ENCODE results near the gene GABRD.

Gene GABRD

DNA sequence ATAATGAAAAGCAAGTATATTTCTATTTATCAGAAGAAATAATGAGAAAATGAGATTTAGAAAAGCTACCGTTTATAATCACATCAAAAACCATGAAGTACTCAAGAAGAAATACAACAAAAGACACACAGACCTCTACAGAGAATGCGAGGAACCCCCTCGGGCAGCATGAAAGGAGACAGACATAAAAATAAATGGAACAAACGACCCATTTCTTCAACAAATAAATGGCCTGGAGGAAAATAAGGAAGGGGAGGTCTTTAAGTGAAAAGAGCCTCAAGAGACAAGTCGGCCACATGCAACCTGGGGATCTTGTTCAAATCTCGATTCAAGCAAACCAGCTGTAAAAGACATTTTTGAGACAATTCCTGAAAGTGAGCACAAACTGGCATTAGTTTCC is 21.6 kb upstream of the GABRD start:
- Histone ChIP-seq H3K4ac (ENCODE audit: low read length) (no peak overlapping the region), H2BK5ac (ENCODE audit: low read length) (no peak overlapping the region), H2BK15ac (ENCODE audit: low read length) (no peak overlapping the region), H2AK5ac (ENCODE audit: low read depth, low read length) (no peak overlapping the region), H3K9ac (ENCODE audit: low read depth, low read length, poor library complexity) (no peak overlapping the region), H2BK12ac (ENCODE audit: low read length) (no peak overlapping the region), H3K27me3 (ENCODE audit: control insufficient read depth in 3 of 3, insufficient read depth in 3 of 3, low read depth in 1 of 3, low read length in 3 of 3) (peaks cover 0 to 10% (median 0%) of the 10 kb centered on the region in 3 experiments), H3K4me1 (ENCODE audit: control insufficient read depth in 2 of 2, insufficient read depth in 1 of 2, low read depth in 1 of 2, low read length in 2 of 2) (peaks cover 4 to 8% of the 10 kb centered on the region in 2 donors), H2BK120ac (ENCODE audit: low read depth, low read length) (no peak overlapping the region), H3K4me3 (ENCODE audit: low read length in 2 of 2) (no peak overlapping the region), H3K14ac (ENCODE audit: low read length) (no peak overlapping the region), H3K23ac (ENCODE audit: low read depth, low read length, poor library complexity) (no peak overlapping the region), H3K4me2 (ENCODE audit: insufficient read depth, low read length, poor library complexity, severe bottlenecking) (no peak overlapping the region), H2AFZ (ENCODE audit: low read length) (no peak overlapping the region), H3K36me3 (replicated peaks in 1 of 2; ENCODE audit: control insufficient read depth in 2 of 2, insufficient read depth in 2 of 2, low read length in 2 of 2) (no peaks in the 10 kb centered on the region), H4K8ac (ENCODE audit: low read depth, low read length) (no peak overlapping the region), H3K79me1 (ENCODE audit: low read depth, low read length) (no peaks in the 10 kb centered on the region), H4K91ac (ENCODE audit: low read depth, low read length, poor library complexity) (no peak overlapping the region), H3K27ac (replicated peaks; ENCODE audit: low read length) (no peak overlapping the region), H3K18ac (ENCODE audit: low read length) (no peak overlapping the region), H3K9me3 (replicated peaks in 1 of 2; ENCODE audit: control insufficient read depth in 2 of 2, insufficient read depth in 1 of 2, low read depth in 1 of 2, low read length in 2 of 2) (no peaks in the 10 kb centered on the region)
- WGBS, 2 donors (ENCODE audit: extremely low coverage in 2 of 2, insufficient read length in 2 of 2, insufficient replicate concordance in 1 of 2), result no CpG with 5 or more reads among the region's 6 CpGs
- no peak for DNase-seq (ENCODE audit: low spot score)

DNA sequence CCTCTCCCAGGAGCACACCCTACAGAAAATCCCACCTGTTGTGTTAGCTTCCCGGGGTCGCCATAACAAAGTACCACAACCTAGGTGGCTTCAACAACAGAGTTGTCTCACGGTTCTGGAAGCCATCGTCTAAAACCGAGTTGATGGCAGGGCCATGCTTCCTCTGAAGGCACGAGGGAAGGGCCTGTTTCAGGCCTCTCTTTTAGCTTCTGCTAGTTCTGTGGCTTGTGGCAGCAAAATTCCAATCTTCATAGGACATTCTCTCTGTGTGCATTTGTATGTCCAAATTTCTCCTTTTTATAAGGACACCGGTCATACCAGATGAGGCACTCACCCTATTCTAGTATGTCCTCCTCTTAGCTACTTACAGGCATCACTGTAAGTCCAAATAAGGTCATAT is 18.7 kb upstream of the GABRD start:
- Histone ChIP-seq H3K9me3 (replicated peaks in 1 of 2; ENCODE audit: control insufficient read depth in 2 of 2, insufficient read depth in 1 of 2, low read depth in 1 of 2, low read length in 2 of 2) (no peaks in the 10 kb centered on the region), H3K14ac (ENCODE audit: low read length) (no peak overlapping the region), H3K79me1 (ENCODE audit: low read depth, low read length) (no peaks in the 10 kb centered on the region), H3K4me1 (ENCODE audit: control insufficient read depth in 2 of 2, insufficient read depth in 1 of 2, low read depth in 1 of 2, low read length in 2 of 2) (peaks cover 4 to 6% of the 10 kb centered on the region in 2 donors), H2BK15ac (ENCODE audit: low read length) (no peak overlapping the region), H3K9ac (ENCODE audit: low read depth, low read length, poor library complexity) (no peak overlapping the region), H2BK5ac (ENCODE audit: low read length) (no peak overlapping the region), H3K18ac (ENCODE audit: low read length) (no peak overlapping the region), H4K8ac (ENCODE audit: low read depth, low read length) (no peak overlapping the region), H3K4me2 (ENCODE audit: insufficient read depth, low read length, poor library complexity, severe bottlenecking) (no peak overlapping the region), H2AFZ (ENCODE audit: low read length) (no peak overlapping the region), H3K4ac (ENCODE audit: low read length) (no peak overlapping the region), H3K23ac (ENCODE audit: low read depth, low read length, poor library complexity) (no peak overlapping the region), H2BK12ac (ENCODE audit: low read length) (no peak overlapping the region), H3K36me3 (replicated peaks in 1 of 2; ENCODE audit: control insufficient read depth in 2 of 2, insufficient read depth in 2 of 2, low read length in 2 of 2) (no peaks in the 10 kb centered on the region), H2BK120ac (ENCODE audit: low read depth, low read length) (no peak overlapping the region), H3K27ac (replicated peaks; ENCODE audit: low read length) (no peak overlapping the region), H2AK5ac (ENCODE audit: low read depth, low read length) (no peak overlapping the region), H3K27me3 (ENCODE audit: control insufficient read depth in 3 of 3, insufficient read depth in 3 of 3, low read depth in 1 of 3, low read length in 3 of 3) (peaks cover 0 to 18% (median 0%) of the 10 kb centered on the region in 3 experiments), H3K4me3 (ENCODE audit: low read length in 2 of 2) (no peak overlapping the region), H4K91ac (ENCODE audit: low read depth, low read length, poor library complexity) (no peak overlapping the region)
- DNase-seq (ENCODE audit: low spot score), result no peak
- WGBS, 2 donors (ENCODE audit: extremely low coverage in 2 of 2, insufficient read length in 2 of 2, insufficient replicate concordance in 1 of 2), result no CpG with 5 or more reads among the region's 7 CpGs

DNA sequence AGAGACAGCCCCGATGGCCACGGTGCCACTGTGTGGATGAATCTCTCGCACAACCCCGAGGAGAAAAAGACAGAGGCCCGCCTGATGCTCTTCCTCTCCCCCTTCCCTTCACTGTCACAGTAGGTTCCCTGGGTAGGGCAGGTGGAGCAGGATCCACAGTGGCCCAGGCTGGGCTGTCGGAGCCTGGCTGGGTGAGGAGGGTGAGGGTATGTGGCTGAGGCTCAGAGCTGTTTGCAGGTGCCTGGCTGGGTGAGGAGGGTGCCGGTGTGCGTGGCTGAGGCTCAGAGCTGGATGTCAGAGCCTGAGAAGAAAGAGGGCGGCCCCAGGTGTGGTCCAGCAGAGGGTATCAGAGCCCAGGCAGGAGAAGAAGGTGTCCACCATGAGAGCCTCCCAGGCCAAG is 18.3 kb upstream of the GABRD start:
- no peak overlapping the region for H4K8ac ChIP-seq (ENCODE audit: low read depth, low read length)
- no peak overlapping the region for H4K91ac ChIP-seq (ENCODE audit: low read depth, low read length, poor library complexity)
- no peak overlapping the region for H2AK5ac ChIP-seq (ENCODE audit: low read depth, low read length)
- no peak overlapping the region for H3K4me3 ChIP-seq (ENCODE audit: low read length in 2 of 2)
- H2AFZ ChIP-seq (ENCODE audit: low read length), result no peak overlapping the region
- no peak overlapping the region for H2BK5ac ChIP-seq (ENCODE audit: low read length)
- H3K36me3 ChIP-seq (replicated peaks in 1 of 2; ENCODE audit: control insufficient read depth in 2 of 2, insufficient read depth in 2 of 2, low read length in 2 of 2), result no peaks in the 10 kb centered on the region
- peaks cover 0 to 18% (median 0%) of the 10 kb centered on the region in 3 experiments for H3K27me3 ChIP-seq (ENCODE audit: control insufficient read depth in 3 of 3, insufficient read depth in 3 of 3, low read depth in 1 of 3, low read length in 3 of 3)
- no peak overlapping the region for H3K4me2 ChIP-seq (ENCODE audit: insufficient read depth, low read length, poor library complexity, severe bottlenecking)
- no peak overlapping the region for H3K27ac ChIP-seq (replicated peaks; ENCODE audit: low read length)
- peak overlapping the region; percentile 35 for H3K18ac ChIP-seq (ENCODE audit: low read length)
- no peak overlapping the region for H2BK15ac ChIP-seq (ENCODE audit: low read length)
- no peaks in the 10 kb centered on the region for H3K79me1 ChIP-seq (ENCODE audit: low read depth, low read length)
- no CpG with 5 or more reads among the region's 9 CpGs for WGBS, 2 donors (ENCODE audit: extremely low coverage in 2 of 2, insufficient read length in 2 of 2, insufficient replicate concordance in 1 of 2)
- peak overlapping the region; percentile 27 for H3K23ac ChIP-seq (ENCODE audit: low read depth, low read length, poor library complexity)
- no peak overlapping the region for H2BK12ac ChIP-seq (ENCODE audit: low read length)
- H2BK120ac ChIP-seq (ENCODE audit: low read depth, low read length), result peak overlapping the region; percentile 24
- no peak for DNase-seq (ENCODE audit: low spot score)
- no peak overlapping the region for H3K4ac ChIP-seq (ENCODE audit: low read length)
- H3K9ac ChIP-seq (ENCODE audit: low read depth, low read length, poor library complexity), result no peak overlapping the region
- peaks cover 4 to 6% of the 10 kb centered on the region in 2 donors for H3K4me1 ChIP-seq (ENCODE audit: control insufficient read depth in 2 of 2, insufficient read depth in 1 of 2, low read depth in 1 of 2, low read length in 2 of 2)
- no peaks in the 10 kb centered on the region for H3K9me3 ChIP-seq (replicated peaks in 1 of 2; ENCODE audit: control insufficient read depth in 2 of 2, insufficient read depth in 1 of 2, low read depth in 1 of 2, low read length in 2 of 2)
- no peak overlapping the region for H3K14ac ChIP-seq (ENCODE audit: low read length)

DNA sequence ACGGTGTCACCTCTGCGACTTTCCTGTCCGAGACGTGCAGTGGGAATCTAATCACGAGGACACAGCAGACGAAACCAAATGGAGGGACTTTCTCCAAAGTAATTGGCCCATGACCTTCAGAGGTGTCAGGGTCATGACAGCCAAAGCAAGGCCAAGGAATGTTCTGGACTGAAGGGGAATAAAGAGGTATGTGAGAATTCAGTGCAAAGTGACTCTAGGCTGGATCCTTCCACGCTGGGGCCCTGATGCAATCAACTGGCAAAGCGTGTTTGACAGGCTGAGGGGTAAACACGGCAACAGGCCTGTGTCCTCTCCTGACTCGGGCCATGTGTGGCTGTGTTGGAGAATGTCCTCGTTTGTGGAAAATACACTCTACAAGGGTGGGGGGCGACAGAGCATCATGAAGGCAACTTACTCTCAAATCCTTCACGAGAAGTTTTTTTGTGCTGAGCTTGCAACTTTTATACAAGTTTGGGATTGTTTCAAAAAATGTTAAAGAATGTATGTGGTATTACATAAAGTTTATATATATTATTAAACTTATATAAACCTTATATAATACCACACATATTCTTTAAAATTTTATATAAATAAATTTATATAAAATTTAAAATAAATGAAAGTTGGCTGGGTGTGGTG is 17.3 kb upstream of the GABRD start:
- Histone ChIP-seq H3K36me3 (replicated peaks in 1 of 2; ENCODE audit: control insufficient read depth in 2 of 2, insufficient read depth in 2 of 2, low read length in 2 of 2) (no peaks in the 10 kb centered on the region), H2BK15ac (ENCODE audit: low read length) (no peak overlapping the region), H3K9ac (ENCODE audit: low read depth, low read length, poor library complexity) (no peak overlapping the region), H4K8ac (ENCODE audit: low read depth, low read length) (no peak overlapping the region), H3K4me2 (ENCODE audit: insufficient read depth, low read length, poor library complexity, severe bottlenecking) (no peak overlapping the region), H3K18ac (ENCODE audit: low read length) (no peak overlapping the region), H3K4me1 (ENCODE audit: control insufficient read depth in 2 of 2, insufficient read depth in 1 of 2, low read depth in 1 of 2, low read length in 2 of 2) (peaks cover 4 to 6% of the 10 kb centered on the region in 2 donors), H3K4me3 (ENCODE audit: low read length in 2 of 2) (no peak overlapping the region), H3K23ac (ENCODE audit: low read depth, low read length, poor library complexity) (no peak overlapping the region), H3K27ac (replicated peaks; ENCODE audit: low read length) (no peak overlapping the region), H2BK5ac (ENCODE audit: low read length) (no peak overlapping the region), H2AK5ac (ENCODE audit: low read depth, low read length) (no peak overlapping the region), H3K4ac (ENCODE audit: low read length) (no peak overlapping the region), H3K79me1 (ENCODE audit: low read depth, low read length) (no peaks in the 10 kb centered on the region), H3K9me3 (replicated peaks in 1 of 2; ENCODE audit: control insufficient read depth in 2 of 2, insufficient read depth in 1 of 2, low read depth in 1 of 2, low read length in 2 of 2) (no peaks in the 10 kb centered on the region), H3K14ac (ENCODE audit: low read length) (no peak overlapping the region), H2BK120ac (ENCODE audit: low read depth, low read length) (no peak overlapping the region), H3K27me3 (ENCODE audit: control insufficient read depth in 3 of 3, insufficient read depth in 3 of 3, low read depth in 1 of 3, low read length in 3 of 3) (peaks cover 0 to 18% (median 0%) of the 10 kb centered on the region in 3 experiments), H2AFZ (ENCODE audit: low read length) (no peak overlapping the region), H2BK12ac (ENCODE audit: low read length) (no peak overlapping the region), H4K91ac (ENCODE audit: low read depth, low read length, poor library complexity) (no peak overlapping the region)
- WGBS, 2 donors (ENCODE audit: extremely low coverage in 2 of 2, insufficient read length in 2 of 2, insufficient replicate concordance in 1 of 2), result no CpG with 5 or more reads among the region's 13 CpGs
- no peak for DNase-seq (ENCODE audit: low spot score)

Measured in neuronal stem cell (in vitro differentiated cells).